ENCODE results near the gene CNNM1. TPM values are rescaled to one million over a fixed set of nuclear protein-coding genes. Genes with fewer than 3 reads are reported as not detected.

Gene CNNM1
- total RNA-seq, 1 experiment from 2014 or later = not detected

- H3K36me3 ChIP-seq (ENCODE audit: control insufficient read depth in 1 of 2, insufficient read depth in 2 of 2, low read length in 2 of 2) = no peaks in the 10 kb centered on the region
- intact Hi-C loops (cut with micrococcal nuclease) = no loop called here
- H3K9me3 ChIP-seq (ENCODE audit: control insufficient read depth in 1 of 2, insufficient read depth in 1 of 2, low read depth in 1 of 2, low read length in 2 of 2) = no peaks in the 10 kb centered on the region
- no peak for ATAC-seq
- no peaks in the 10 kb centered on the region for H4K20me1 ChIP-seq (ENCODE audit: insufficient read depth)
- no peak overlapping the region for H3K4me3 ChIP-seq (replicated peaks in 1 of 2; ENCODE audit: low read depth in 1 of 2, low read length in 2 of 2)
- RAD21 ChIA-PET (ENCODE audit: low non-redundant PET in 1 of 2, low total read pairs in 2 of 2, uncharacterized antibody in 2 of 2, unreplicated experiment in 2 of 2) = no interaction called here
- H3K4me2 ChIP-seq (ENCODE audit: low read length) = no peak overlapping the region
- H3K9ac ChIP-seq (ENCODE audit: low read length) = no peak overlapping the region
- no peak for DNase-seq (ENCODE audit: low read depth, low spot score)
- CTCF ChIA-PET = interaction anchor here (1.2 kb wide), 1 partner anchor 79 kb away, joined by 3 read pairs; no protein-coding TSS in a partner anchor
- no peaks in the 10 kb centered on the region for H3K79me2 ChIP-seq (ENCODE audit: insufficient read depth, low read length)
- no peak overlapping the region for H3K27ac ChIP-seq (ENCODE audit: low read depth, low read length)
- POLR2A ChIA-PET = no interaction called here
- peaks cover 12% of the 10 kb centered on the region for H3K27me3 ChIP-seq (ENCODE audit: insufficient read depth, low read length)
- H3K4me1 ChIP-seq (ENCODE audit: control insufficient read depth in 1 of 2, insufficient read depth in 2 of 2, low read length in 2 of 2) = no peaks in the 10 kb centered on the region; a peak in 1 of 4 replicates
- H3K9me2 ChIP-seq (ENCODE audit: insufficient read depth) = no peaks in the 10 kb centered on the region
- no TSS peak for BruUV-seq (replicated peaks)
- H2AFZ ChIP-seq (ENCODE audit: low read depth, low read length, poor library complexity, severe bottlenecking) = no peak overlapping the region
- TF ChIP-seq ZNF274 (IDR thresholded peaks at IDR 0.05; ENCODE audit: low read depth, low read length) = no peak
- no peak for TF ChIP-seq YY1 (IDR thresholded peaks at IDR 0.05; ENCODE audit: extremely low read depth, insufficient replicate concordance, low read depth, low read length)
- TF ChIP-seq CBX3 (IDR thresholded peaks at IDR 0.05; ENCODE audit: low read depth) = no peak
- TF ChIP-seq MAX (IDR thresholded peaks at IDR 0.05) = no peak
- TF ChIP-seq TCF7L2 (IDR thresholded peaks at IDR 0.05; ENCODE audit: borderline replicate concordance, extremely low read depth, insufficient read depth, insufficient read length) = no peak
- no peak for TF ChIP-seq ZFX (IDR thresholded peaks at IDR 0.05)
Observed at GRCh38 chr10:99325281-99325680, 3.9 kb upstream of the CNNM1 start.

GRCh38 chr10:99326871-99327270 lies 2.3 kb upstream of the CNNM1 start:
- CTCF ChIA-PET = no interaction called here
- Histone ChIP-seq H3K79me2 (ENCODE audit: insufficient read depth, low read length) (no peaks in the 10 kb centered on the region), H3K9me2 (ENCODE audit: insufficient read depth) (no peaks in the 10 kb centered on the region), H2AFZ (ENCODE audit: low read depth, low read length, poor library complexity, severe bottlenecking) (no peak overlapping the region), H3K9ac (ENCODE audit: low read length) (no peak overlapping the region), H3K27ac (ENCODE audit: low read depth, low read length) (no peak overlapping the region), H3K4me2 (ENCODE audit: low read length) (no peak overlapping the region), H3K9me3 (ENCODE audit: control insufficient read depth in 1 of 2, insufficient read depth in 1 of 2, low read depth in 1 of 2, low read length in 2 of 2) (no peaks in the 10 kb centered on the region), H3K36me3 (ENCODE audit: control insufficient read depth in 1 of 2, insufficient read depth in 2 of 2, low read length in 2 of 2) (no peaks in the 10 kb centered on the region), H3K27me3 (ENCODE audit: insufficient read depth, low read length) (peaks cover 22% of the 10 kb centered on the region), H3K4me1 (ENCODE audit: control insufficient read depth in 1 of 2, insufficient read depth in 2 of 2, low read length in 2 of 2) (no peaks in the 10 kb centered on the region; a peak in 1 of 4 replicates), H3K4me3 (replicated peaks in 1 of 2; ENCODE audit: low read depth in 1 of 2, low read length in 2 of 2) (no peak overlapping the region), H4K20me1 (ENCODE audit: insufficient read depth) (no peaks in the 10 kb centered on the region)
- POLR2A ChIA-PET = no interaction called here
- intact Hi-C loops (cut with micrococcal nuclease) = no loop called here
- ATAC-seq = no peak
- RAD21 ChIA-PET (ENCODE audit: low non-redundant PET in 1 of 2, low total read pairs in 2 of 2, uncharacterized antibody in 2 of 2, unreplicated experiment in 2 of 2) = no interaction called here
- DNase-seq (ENCODE audit: low read depth, low spot score) = no peak
- no TSS peak for BruUV-seq (replicated peaks)
- no peak for TF ChIP-seq POLR2AphosphoS5 (IDR thresholded peaks at IDR 0.05; ENCODE audit: low read depth, low read length)
- no peak for TF ChIP-seq ZBTB33 (IDR thresholded peaks at IDR 0.05; ENCODE audit: extremely low read depth, insufficient replicate concordance, low read length)
- TF ChIP-seq POLR2A (IDR thresholded peaks at IDR 0.05; ENCODE audit: borderline replicate concordance, extremely low read depth, insufficient read depth, insufficient read length) = no peak
- no peak for TF ChIP-seq MAX (IDR thresholded peaks at IDR 0.05)
- TF ChIP-seq ATF3 (IDR thresholded peaks at IDR 0.05) = no peak
- no peak for TF ChIP-seq TCF7L2 (IDR thresholded peaks at IDR 0.05; ENCODE audit: borderline replicate concordance, extremely low read depth, insufficient read depth, insufficient read length)
